Osteoblast (primary cell): ENCODE results near the gene WDCP. TPM values are rescaled to one million over a fixed set of nuclear protein-coding genes. Genes with fewer than 3 reads are reported as not detected.
"Not testable (repeated sequence)": the region's sequence is repeated elsewhere in the genome, so short reads cannot be mapped to it uniquely, and the experiment has no call there.

Source experiments
- DNase-seq: peaks from one replicate; pipeline ENCODE4 v3.0.0; 2011; ENCODE audit warnings: low spot score, mixed read lengths; ENCODE audit not compliant: insufficient read length; ENCODE audit errors: missing footprints
- H2AFZ ChIP-seq: 2 replicates; pipeline ENCODE4 v1.6.0; 2011; ENCODE audit warnings: mild to moderate bottlenecking, low read length
- H3K27ac ChIP-seq: 2 replicates; pipeline ENCODE4 v1.5.1; 2011; ENCODE audit warnings: mild to moderate bottlenecking, low read depth, low read length, moderate library complexity
- H3K27me3 ChIP-seq: 2 replicates; pipeline ENCODE4 v1.6.0; 2012; ENCODE audit warnings: mild to moderate bottlenecking, control low read depth, inconsistent platforms, low read length, moderate library complexity; ENCODE audit not compliant: insufficient read depth
- H3K36me3 ChIP-seq: 2 replicates; pipeline ENCODE4 v1.5.1; 2011; ENCODE audit warnings: mild to moderate bottlenecking, low read length, control low read depth, moderate library complexity; ENCODE audit not compliant: insufficient read depth
- H3K4me1 ChIP-seq: 2 replicates; pipeline ENCODE4 v1.5.1; 2011; ENCODE audit warnings: mild to moderate bottlenecking, low read length, control low read depth, moderate library complexity; ENCODE audit not compliant: insufficient read depth
- H3K4me2 ChIP-seq: 2 replicates; pipeline ENCODE4 v1.6.0; 2011; ENCODE audit warnings: mild to moderate bottlenecking, low read length; ENCODE audit not compliant: insufficient read depth
- H3K4me3 ChIP-seq: fragments of 200-600 bp; sonication (generic); 3 replicates; pipeline ENCODE4 v1.5.1; 2012; ENCODE audit warnings: mild to moderate bottlenecking, low read length, inconsistent platforms; ENCODE audit not compliant: insufficient read depth
- H3K79me2 ChIP-seq: 2 replicates; pipeline ENCODE4 v1.6.0; 2012; ENCODE audit warnings: mild to moderate bottlenecking, low read length, control low read depth, inconsistent platforms; ENCODE audit not compliant: insufficient read depth
- H3K9me3 ChIP-seq: 2 replicates; pipeline ENCODE4 v1.5.1; 2011; ENCODE audit warnings: low read depth, low read length, control low read depth
- H4K20me1 ChIP-seq: 2 replicates; pipeline ENCODE4 v1.6.0; 2012; ENCODE audit warnings: mild to moderate bottlenecking, low read length, control low read depth; ENCODE audit not compliant: insufficient read depth
- total RNA-seq: library from RNA; depleted of rRNA; stranded (reverse); fragments of >200 nt; gene quantifications from 2 replicates; pipeline ENCODE4 v1.2.3, GENCODE V29; 2012
- TF ChIP-seq, protein P1 (sequence below): IDR thresholded peaks from 2 replicates; pipeline ENCODE4 v1.5.1; 2011; ENCODE audit warnings: mild to moderate bottlenecking, low read depth, low read length, moderate library complexity; ENCODE audit errors: extremely low read depth

WDCP gene
- total RNA-seq, 1 donor: 8.3 TPM

DNA sequence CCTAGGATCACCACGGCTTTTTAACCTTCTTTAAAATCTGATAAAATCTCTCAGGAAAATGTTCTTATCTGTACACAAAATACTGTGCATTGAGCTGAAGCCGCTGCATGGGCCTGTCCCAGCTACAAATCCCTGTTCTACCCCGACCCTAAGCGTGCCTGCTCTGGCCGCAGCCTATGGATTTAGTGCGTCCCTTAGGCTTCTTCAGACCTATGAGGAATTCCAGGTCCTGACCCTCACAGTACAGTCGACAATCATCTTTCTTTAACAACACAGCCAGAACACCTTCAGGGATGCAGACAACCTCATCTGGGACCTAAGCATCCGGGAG lies 477 bp upstream of the WDCP start:
- H4K20me1 ChIP-seq: no peaks in the 10 kb centered on the region
- DNase-seq: no peak
- H3K27me3 ChIP-seq: peaks cover 3% of the 10 kb centered on the region
- TF ChIP-seq, protein P1, sequence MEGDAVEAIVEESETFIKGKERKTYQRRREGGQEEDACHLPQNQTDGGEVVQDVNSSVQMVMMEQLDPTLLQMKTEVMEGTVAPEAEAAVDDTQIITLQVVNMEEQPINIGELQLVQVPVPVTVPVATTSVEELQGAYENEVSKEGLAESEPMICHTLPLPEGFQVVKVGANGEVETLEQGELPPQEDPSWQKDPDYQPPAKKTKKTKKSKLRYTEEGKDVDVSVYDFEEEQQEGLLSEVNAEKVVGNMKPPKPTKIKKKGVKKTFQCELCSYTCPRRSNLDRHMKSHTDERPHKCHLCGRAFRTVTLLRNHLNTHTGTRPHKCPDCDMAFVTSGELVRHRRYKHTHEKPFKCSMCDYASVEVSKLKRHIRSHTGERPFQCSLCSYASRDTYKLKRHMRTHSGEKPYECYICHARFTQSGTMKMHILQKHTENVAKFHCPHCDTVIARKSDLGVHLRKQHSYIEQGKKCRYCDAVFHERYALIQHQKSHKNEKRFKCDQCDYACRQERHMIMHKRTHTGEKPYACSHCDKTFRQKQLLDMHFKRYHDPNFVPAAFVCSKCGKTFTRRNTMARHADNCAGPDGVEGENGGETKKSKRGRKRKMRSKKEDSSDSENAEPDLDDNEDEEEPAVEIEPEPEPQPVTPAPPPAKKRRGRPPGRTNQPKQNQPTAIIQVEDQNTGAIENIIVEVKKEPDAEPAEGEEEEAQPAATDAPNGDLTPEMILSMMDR: no peak
- peaks cover 27% of the 10 kb centered on the region for H3K79me2 ChIP-seq
- H3K4me3 ChIP-seq: peak overlapping the region; percentile 99
- no peak overlapping the region for H3K27ac ChIP-seq
- H3K4me1 ChIP-seq: peaks cover 20% of the 10 kb centered on the region
- H3K9me3 ChIP-seq: no peaks in the 10 kb centered on the region
- H3K4me2 ChIP-seq: peak overlapping the region; percentile 66
- peak overlapping the region; percentile 97 for H2AFZ ChIP-seq
- H3K36me3 ChIP-seq: no peaks in the 10 kb centered on the region

DNA sequence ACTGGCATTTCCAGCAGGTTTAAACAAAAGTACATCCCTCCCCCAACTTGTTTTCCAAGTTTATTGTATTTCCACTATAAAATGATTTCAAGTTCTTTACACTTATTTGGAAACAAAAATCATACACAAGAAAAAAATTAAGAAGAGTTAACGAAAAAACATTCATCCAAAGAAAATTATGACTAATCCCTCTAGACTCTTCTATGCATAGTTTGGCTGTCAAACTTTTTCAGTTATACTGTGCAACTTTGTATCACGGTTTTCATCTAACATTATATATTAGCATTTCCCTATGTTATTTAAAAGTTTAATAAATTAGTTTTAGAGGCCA lies 627 bp downstream of the WDCP start:
- Histone ChIP-seq H3K27ac (peak overlapping the region; percentile 53), H3K4me3 (peak overlapping the region; percentile 99), H3K27me3 (peaks cover 3% of the 10 kb centered on the region), H2AFZ (peak overlapping the region; percentile 97), H3K4me2 (peak overlapping the region; percentile 97), H3K9me3 (no peaks in the 10 kb centered on the region), H4K20me1 (no peaks in the 10 kb centered on the region), H3K79me2 (peaks cover 27% of the 10 kb centered on the region), H3K4me1 (peaks cover 20% of the 10 kb centered on the region), H3K36me3 (no peaks in the 10 kb centered on the region)
- TF ChIP-seq, protein P1: no peak
- DNase-seq: peak; percentile 58

DNA sequence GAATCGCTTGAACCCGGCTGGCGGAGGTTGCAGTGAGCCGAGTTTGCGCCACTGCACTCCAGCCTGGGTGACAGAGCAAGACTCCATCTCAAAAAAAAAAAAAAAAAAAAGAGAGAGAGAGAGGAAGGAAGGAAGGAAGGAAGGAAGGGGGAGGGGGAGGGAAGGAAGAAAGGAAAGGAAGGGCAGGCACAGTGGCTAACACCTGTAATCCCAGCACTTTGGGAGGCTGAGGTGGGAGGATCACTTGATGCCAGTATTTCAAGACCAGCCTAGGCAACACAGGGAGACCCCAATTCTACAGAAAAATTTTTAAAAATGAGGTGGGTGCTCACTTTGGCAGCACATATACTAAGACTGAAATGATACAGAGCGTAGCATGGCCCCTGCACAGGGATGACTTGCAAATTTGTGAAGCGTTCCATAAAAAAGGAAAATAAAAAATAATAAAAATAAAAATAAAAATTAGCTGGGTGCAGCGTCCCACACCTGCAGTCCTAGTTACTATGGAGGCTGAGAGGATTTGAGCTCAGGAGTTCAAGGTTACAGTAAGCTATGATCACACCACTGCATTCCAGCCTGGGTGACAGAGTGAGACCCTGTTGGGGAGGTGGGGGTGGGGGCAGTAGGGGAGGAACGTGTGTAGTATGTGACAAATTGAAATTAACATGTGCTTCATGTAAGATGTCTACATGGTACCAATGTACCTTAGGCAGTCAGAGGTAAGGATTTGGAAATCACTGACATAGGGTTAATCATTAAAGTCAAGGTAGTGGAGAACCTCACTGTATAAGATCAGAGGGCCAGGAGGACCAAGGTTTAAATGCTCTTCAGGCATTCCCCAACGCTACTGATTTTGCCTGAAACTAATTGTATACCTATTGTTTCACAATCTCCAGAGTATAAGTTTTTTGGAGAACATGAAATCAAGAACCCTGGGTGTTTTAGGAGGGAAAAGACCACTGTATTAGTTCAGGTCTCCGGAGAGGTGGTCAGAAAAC lies 1.4 kb downstream of the WDCP start:
- Histone ChIP-seq H3K4me1 (peaks cover 20% of the 10 kb centered on the region), H4K20me1 (no peaks in the 10 kb centered on the region), H2AFZ (peak overlapping the region; percentile 97), H3K27me3 (peaks cover 3% of the 10 kb centered on the region), H3K4me2 (peak overlapping the region; percentile 97), H3K36me3 (no peaks in the 10 kb centered on the region), H3K27ac (peak overlapping the region; percentile 24), H3K4me3 (peak overlapping the region; percentile 99), H3K9me3 (no peaks in the 10 kb centered on the region), H3K79me2 (peaks cover 31% of the 10 kb centered on the region)
- TF ChIP-seq, protein P1: no peak
- DNase-seq: no peak

DNA sequence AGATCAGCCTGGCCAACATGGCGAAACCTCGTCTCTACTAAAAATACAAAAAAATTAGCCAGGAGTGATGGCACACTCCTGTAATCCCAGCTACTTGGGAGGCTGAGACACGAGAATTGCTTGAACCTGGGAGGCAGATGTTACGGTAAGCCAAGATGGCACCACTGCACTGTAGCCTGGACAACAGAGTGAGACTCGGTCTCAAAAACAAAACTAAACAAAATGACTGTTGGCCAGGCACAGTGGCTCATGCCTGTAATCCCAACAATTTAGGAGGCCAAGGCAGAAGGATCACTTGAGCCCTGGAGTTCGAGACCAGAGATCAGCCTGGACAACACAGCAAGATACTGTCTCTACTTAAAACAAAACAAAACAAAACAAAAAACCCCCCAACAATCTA lies 4.1 kb downstream of the WDCP start:
- not testable (repeated sequence) for H3K4me3 ChIP-seq, H4K20me1 ChIP-seq, H3K9me3 ChIP-seq, H3K4me2 ChIP-seq, H3K27me3 ChIP-seq, DNase-seq, H3K27ac ChIP-seq, H2AFZ ChIP-seq
- Histone ChIP-seq H3K4me1 (peaks cover 13% of the 10 kb centered on the region), H3K36me3 (peaks cover 12% of the 10 kb centered on the region), H3K79me2 (peaks cover 37% of the 10 kb centered on the region)
